ENCODE measurements around the gene TNFAIP8. TPM values are rescaled to one million over a fixed set of nuclear protein-coding genes. Genes with fewer than 3 reads are reported as not detected.

Gene TNFAIP8
- total RNA-seq, 2 donors from 2014 or later, result 5.6 to 8.9 TPM

- no peak overlapping the region for H3K27ac ChIP-seq
- no peak for TF ChIP-seq CTCF (IDR thresholded peaks at IDR 0.05)
- H3K9me3 ChIP-seq, result no peaks in the 10 kb centered on the region
- no peak overlapping the region for H3K4me3 ChIP-seq
- H3K36me3 ChIP-seq, result no peaks in the 10 kb centered on the region
- peaks cover 0 to 8% of the 10 kb centered on the region in 2 donors for H3K4me1 ChIP-seq
- no peak for DNase-seq (ENCODE audit: low spot score)
- no peaks in the 10 kb centered on the region for H3K27me3 ChIP-seq
These were observed 8.1 kb downstream of the TNFAIP8 start for GRCh38 chr5:119363936-119364335.

- no peaks in the 10 kb centered on the region for H3K9me3 ChIP-seq
- no peak for DNase-seq (ENCODE audit: low spot score)
- H3K27ac ChIP-seq, result no peak overlapping the region
- H3K4me3 ChIP-seq, result no peak overlapping the region
- no peaks in the 10 kb centered on the region for H3K36me3 ChIP-seq
- H3K27me3 ChIP-seq, result no peaks in the 10 kb centered on the region
- TF ChIP-seq CTCF (IDR thresholded peaks at IDR 0.05), result no peak
- H3K4me1 ChIP-seq, result peaks cover 0 to 8% of the 10 kb centered on the region in 2 donors
These were observed 10.2 kb downstream of the TNFAIP8 start for GRCh38 chr5:119365847-119366539.

- Histone ChIP-seq H3K27ac (no peak overlapping the region), H3K4me1 (peaks cover 0 to 8% of the 10 kb centered on the region in 2 donors), H3K36me3 (no peaks in the 10 kb centered on the region), H3K4me3 (no peak overlapping the region), H3K9me3 (no peaks in the 10 kb centered on the region), H3K27me3 (no peaks in the 10 kb centered on the region)
- DNase-seq (ENCODE audit: low spot score), result no peak
- TF ChIP-seq CTCF (IDR thresholded peaks at IDR 0.05), result no peak
These were observed 10.7 kb downstream of the TNFAIP8 start for GRCh38 chr5:119366540-119366881.

GRCh38 chr5:119367502-119368237 is 11.9 kb downstream of the TNFAIP8 start:
- no peak overlapping the region for H3K27ac ChIP-seq
- no peaks in the 10 kb centered on the region for H3K27me3 ChIP-seq
- no peak for DNase-seq (ENCODE audit: low spot score)
- H3K9me3 ChIP-seq, result no peaks in the 10 kb centered on the region
- TF ChIP-seq CTCF (IDR thresholded peaks at IDR 0.05), result no peak
- no peak overlapping the region for H3K4me3 ChIP-seq
- peaks cover 0 to 8% of the 10 kb centered on the region in 2 donors for H3K4me1 ChIP-seq
- no peaks in the 10 kb centered on the region for H3K36me3 ChIP-seq

- no peaks in the 10 kb centered on the region for H3K9me3 ChIP-seq
- H3K27ac ChIP-seq, result no peak overlapping the region
- no peaks in the 10 kb centered on the region for H3K36me3 ChIP-seq
- no peak overlapping the region for H3K4me3 ChIP-seq
- no peaks in the 10 kb centered on the region for H3K27me3 ChIP-seq
- peaks cover 0 to 8% of the 10 kb centered on the region in 2 donors for H3K4me1 ChIP-seq
- no peak for TF ChIP-seq CTCF (IDR thresholded peaks at IDR 0.05)
- DNase-seq (ENCODE audit: low spot score), result no peak
These were observed 12.4 kb downstream of the TNFAIP8 start for GRCh38 chr5:119368238-119368630.
